ENCODE results near the gene SHC4. TPM values are rescaled to one million over a fixed set of nuclear protein-coding genes. Genes with fewer than 3 reads are reported as not detected.

SHC4 gene
- polyA plus RNA-seq, 1 donor from 2014 or later, result 4.5 TPM

DNA sequence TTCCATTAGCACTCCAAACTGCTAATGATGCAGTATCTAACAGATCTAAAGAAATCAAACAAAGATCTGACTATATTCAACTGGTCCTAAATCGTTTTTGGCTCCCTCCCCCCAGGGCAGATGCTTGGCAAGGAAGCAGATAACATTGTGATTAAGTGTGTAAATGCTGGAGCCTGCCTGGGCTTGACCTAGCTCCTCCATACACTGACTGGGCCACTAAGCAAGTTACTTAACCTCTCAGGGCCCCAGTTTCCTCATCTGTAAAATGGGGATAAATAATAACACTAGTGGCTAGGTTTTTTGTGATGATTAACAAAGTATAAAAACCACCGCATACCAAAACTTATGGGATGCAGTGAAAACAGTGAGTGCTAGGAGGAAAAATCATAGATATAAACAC lies 76.6 kb downstream of the SHC4 start:
- no peaks in the 10 kb centered on the region for H3F3A ChIP-seq (ENCODE audit: insufficient read depth, low read length, poor library complexity, severe bottlenecking)
- H3K9me2 ChIP-seq (ENCODE audit: insufficient read depth, low read length), result no peaks in the 10 kb centered on the region
- no peaks in the 10 kb centered on the region for H4K20me1 ChIP-seq (ENCODE audit: insufficient read depth)
- no peak overlapping the region for H2AFZ ChIP-seq (ENCODE audit: low read depth, low read length)
- no peaks in the 10 kb centered on the region for H3K79me2 ChIP-seq (replicated peaks; ENCODE audit: insufficient read depth, low read length)
- H3K36me3 ChIP-seq (ENCODE audit: insufficient read depth, low read length), result no peaks in the 10 kb centered on the region
- H3K4me3 ChIP-seq (ENCODE audit: low read length), result no peak overlapping the region
- no peaks in the 10 kb centered on the region for H3K27me3 ChIP-seq (ENCODE audit: insufficient read depth, low read depth, low read length)
- no peak for TF ChIP-seq SMC3 (conservative IDR thresholded peaks at IDR 0.05; ENCODE audit: poor library complexity)
- no peak for TF ChIP-seq MXI1 (conservative IDR thresholded peaks at IDR 0.05; ENCODE audit: poor library complexity, severe bottlenecking)
- TF ChIP-seq EP300 (conservative IDR thresholded peaks at IDR 0.05; ENCODE audit: poor library complexity, severe bottlenecking), result no peak
- TF ChIP-seq EZH2 (IDR thresholded peaks at IDR 0.05; ENCODE audit: borderline replicate concordance, insufficient read depth, low read length, poor library complexity, severe bottlenecking), result no peak
- TF ChIP-seq, protein P1, sequence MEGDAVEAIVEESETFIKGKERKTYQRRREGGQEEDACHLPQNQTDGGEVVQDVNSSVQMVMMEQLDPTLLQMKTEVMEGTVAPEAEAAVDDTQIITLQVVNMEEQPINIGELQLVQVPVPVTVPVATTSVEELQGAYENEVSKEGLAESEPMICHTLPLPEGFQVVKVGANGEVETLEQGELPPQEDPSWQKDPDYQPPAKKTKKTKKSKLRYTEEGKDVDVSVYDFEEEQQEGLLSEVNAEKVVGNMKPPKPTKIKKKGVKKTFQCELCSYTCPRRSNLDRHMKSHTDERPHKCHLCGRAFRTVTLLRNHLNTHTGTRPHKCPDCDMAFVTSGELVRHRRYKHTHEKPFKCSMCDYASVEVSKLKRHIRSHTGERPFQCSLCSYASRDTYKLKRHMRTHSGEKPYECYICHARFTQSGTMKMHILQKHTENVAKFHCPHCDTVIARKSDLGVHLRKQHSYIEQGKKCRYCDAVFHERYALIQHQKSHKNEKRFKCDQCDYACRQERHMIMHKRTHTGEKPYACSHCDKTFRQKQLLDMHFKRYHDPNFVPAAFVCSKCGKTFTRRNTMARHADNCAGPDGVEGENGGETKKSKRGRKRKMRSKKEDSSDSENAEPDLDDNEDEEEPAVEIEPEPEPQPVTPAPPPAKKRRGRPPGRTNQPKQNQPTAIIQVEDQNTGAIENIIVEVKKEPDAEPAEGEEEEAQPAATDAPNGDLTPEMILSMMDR (IDR thresholded peaks at IDR 0.05; ENCODE audit: poor library complexity, severe bottlenecking), result no peak
- no peak for TF ChIP-seq POLR2AphosphoS5 (IDR thresholded peaks at IDR 0.05)
- no peak for TF ChIP-seq RAD21 (conservative IDR thresholded peaks at IDR 0.05)
- no peak for TF ChIP-seq REST (IDR thresholded peaks at IDR 0.05; ENCODE audit: borderline replicate concordance)
- TF ChIP-seq TAF1 (IDR thresholded peaks at IDR 0.05; ENCODE audit: low read depth), result no peak
- no peak overlapping the region for H3K4me2 ChIP-seq (ENCODE audit: low read length)
- no peaks in the 10 kb centered on the region for H3K9me3 ChIP-seq (ENCODE audit: low read length)
- no peak overlapping the region for H3K9ac ChIP-seq (ENCODE audit: low read length)
- no peak overlapping the region for H3K27ac ChIP-seq (ENCODE audit: low read length)

- H3K79me2 ChIP-seq (replicated peaks; ENCODE audit: insufficient read depth, low read length), result peaks cover 18% of the 10 kb centered on the region
- no peaks in the 10 kb centered on the region for H4K20me1 ChIP-seq (ENCODE audit: insufficient read depth)
- no peak overlapping the region for H3K9ac ChIP-seq (ENCODE audit: low read length)
- no peak overlapping the region for H3K4me2 ChIP-seq (ENCODE audit: low read length)
- H2AFZ ChIP-seq (ENCODE audit: low read depth, low read length), result no peak overlapping the region
- TF ChIP-seq EP300 (conservative IDR thresholded peaks at IDR 0.05; ENCODE audit: poor library complexity, severe bottlenecking) (no peak), POLR2AphosphoS5 (IDR thresholded peaks at IDR 0.05) (no peak), SMC3 (conservative IDR thresholded peaks at IDR 0.05; ENCODE audit: poor library complexity) (no peak), MXI1 (conservative IDR thresholded peaks at IDR 0.05; ENCODE audit: poor library complexity, severe bottlenecking) (no peak), TAF1 (IDR thresholded peaks at IDR 0.05; ENCODE audit: low read depth) (no peak), EZH2 (IDR thresholded peaks at IDR 0.05; ENCODE audit: borderline replicate concordance, insufficient read depth, low read length, poor library complexity, severe bottlenecking) (no peak), RAD21 (conservative IDR thresholded peaks at IDR 0.05) (no peak), REST (IDR thresholded peaks at IDR 0.05; ENCODE audit: borderline replicate concordance) (no peak)
- TF ChIP-seq, protein P1 (IDR thresholded peaks at IDR 0.05; ENCODE audit: poor library complexity, severe bottlenecking), result no peak
- H3K36me3 ChIP-seq (ENCODE audit: insufficient read depth, low read length), result peaks cover 5% of the 10 kb centered on the region
- H3K4me3 ChIP-seq (ENCODE audit: low read length), result no peak overlapping the region
- no peaks in the 10 kb centered on the region for H3F3A ChIP-seq (ENCODE audit: insufficient read depth, low read length, poor library complexity, severe bottlenecking)
- no peaks in the 10 kb centered on the region for H3K9me2 ChIP-seq (ENCODE audit: insufficient read depth, low read length)
- no peaks in the 10 kb centered on the region for H3K27me3 ChIP-seq (ENCODE audit: insufficient read depth, low read depth, low read length)
- no peaks in the 10 kb centered on the region for H3K9me3 ChIP-seq (ENCODE audit: low read length)
- no peak overlapping the region for H3K27ac ChIP-seq (ENCODE audit: low read length)
These were observed 80.0 kb downstream of the SHC4 start for GRCh38 chr15:48883699-48884098.
